Activated B cell treated with CpG ODN at 0.5 μM for 24 hours (primary cell): ENCODE results near the gene PRR20G. TPM values are rescaled to one million over a fixed set of nuclear protein-coding genes. Genes with fewer than 3 reads are reported as not detected.

ENCODE experiments used
- ATAC-seq: fragments of 200-7000 bp; cut with Tn5 transposase; one replicate; pipeline ENCODE4 v1.10.0; 2021; ENCODE audit warnings: low read depth, mild to moderate bottlenecking, moderate library complexity
- CTCF ChIA-PET: fragments of 350-600 bp; sonication (Branson Sonifier 250); formaldehyde crosslinking; loops from one replicate; lab custom pipeline; 2021; ENCODE audit warnings: antibody characterized with exemption; lab: Charles Lee
- POLR2A ChIA-PET: fragments of 350-600 bp; sonication (Branson Sonifier 250); formaldehyde crosslinking; loops from one replicate; lab custom pipeline; 2021; ENCODE audit warnings: antibody characterized with exemption; lab: Charles Lee
- DNase-seq: peaks from one replicate; pipeline ENCODE4 v3.0.0; 2022
- H3K27ac Mint-ChIP-seq: one replicate; pipeline ENCODE4 v1.8.0; 2020; ENCODE audit warnings: mixed read lengths
- H3K27me3 Mint-ChIP-seq: one replicate; pipeline ENCODE4 v1.8.0; 2021; ENCODE audit warnings: mixed read lengths
- H3K36me3 Mint-ChIP-seq: one replicate; pipeline ENCODE4 v1.8.0; 2021; ENCODE audit warnings: low read depth, mixed read lengths
- H3K4me1 Mint-ChIP-seq: one replicate; pipeline ENCODE4 v1.8.0; 2021; ENCODE audit warnings: mixed read lengths
- H3K4me3 Mint-ChIP-seq: one replicate; pipeline ENCODE4 v1.8.0; 2020; ENCODE audit warnings: mild to moderate bottlenecking, mixed read lengths
- H3K9me3 Mint-ChIP-seq: one replicate; pipeline ENCODE4 v1.8.0; 2020; ENCODE audit warnings: mixed read lengths
- intact Hi-C: fragments of 100-400 bp; cut with micrococcal nuclease; formaldehyde crosslinking; loops from one replicate; pipeline ENCODE4 v1.15.1; 2024
- total RNA-seq: library from RNA; stranded (reverse); gene quantifications from 2 replicates; pipeline ENCODE4 v1.2.3, GENCODE V29; 2022
- TF ChIP-seq, protein P1 (sequence below): fragments of 200-600 bp; IDR thresholded peaks from one replicate; pipeline ENCODE4 v1.8.0; 2022; ENCODE audit warnings: antibody characterized with exemption, mild to moderate bottlenecking

PRR20G gene
- total RNA-seq, 1 donor from 2014 or later = not detected

DNA sequence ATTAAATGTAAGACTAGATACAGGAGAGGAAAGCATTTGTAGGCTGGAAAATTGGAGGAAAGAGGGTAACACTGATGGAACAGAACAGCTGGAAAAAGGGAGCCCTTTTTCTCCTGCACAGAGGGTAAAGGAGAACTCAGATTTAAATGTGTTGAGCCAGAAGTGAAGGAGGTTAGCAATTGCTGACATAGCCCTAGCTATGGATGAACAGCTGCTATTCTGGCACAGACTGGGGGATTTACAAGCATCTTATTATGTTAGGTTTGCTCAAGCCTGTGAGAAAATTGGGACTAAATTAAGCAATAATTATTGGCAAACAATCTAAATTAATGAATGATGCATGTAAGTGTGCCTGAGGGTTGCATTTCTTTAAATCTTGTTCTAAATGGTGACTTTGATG, 40.6 kb upstream of the PRR20G start:
- intact Hi-C loops = no loop called here
- ATAC-seq (no peak), DNase-seq (no peak)
- Mint-ChIP-seq H3K4me3 (no peak overlapping the region), H3K9me3 (peaks cover 26% of the 10 kb centered on the region), H3K4me1 (no peaks in the 10 kb centered on the region), H3K27me3 (peaks cover 4% of the 10 kb centered on the region), H3K36me3 (no peaks in the 10 kb centered on the region), H3K27ac (no peak overlapping the region)
- ChIA-PET CTCF (no interaction called here), POLR2A (no interaction called here)
- TF ChIP-seq, protein P1, sequence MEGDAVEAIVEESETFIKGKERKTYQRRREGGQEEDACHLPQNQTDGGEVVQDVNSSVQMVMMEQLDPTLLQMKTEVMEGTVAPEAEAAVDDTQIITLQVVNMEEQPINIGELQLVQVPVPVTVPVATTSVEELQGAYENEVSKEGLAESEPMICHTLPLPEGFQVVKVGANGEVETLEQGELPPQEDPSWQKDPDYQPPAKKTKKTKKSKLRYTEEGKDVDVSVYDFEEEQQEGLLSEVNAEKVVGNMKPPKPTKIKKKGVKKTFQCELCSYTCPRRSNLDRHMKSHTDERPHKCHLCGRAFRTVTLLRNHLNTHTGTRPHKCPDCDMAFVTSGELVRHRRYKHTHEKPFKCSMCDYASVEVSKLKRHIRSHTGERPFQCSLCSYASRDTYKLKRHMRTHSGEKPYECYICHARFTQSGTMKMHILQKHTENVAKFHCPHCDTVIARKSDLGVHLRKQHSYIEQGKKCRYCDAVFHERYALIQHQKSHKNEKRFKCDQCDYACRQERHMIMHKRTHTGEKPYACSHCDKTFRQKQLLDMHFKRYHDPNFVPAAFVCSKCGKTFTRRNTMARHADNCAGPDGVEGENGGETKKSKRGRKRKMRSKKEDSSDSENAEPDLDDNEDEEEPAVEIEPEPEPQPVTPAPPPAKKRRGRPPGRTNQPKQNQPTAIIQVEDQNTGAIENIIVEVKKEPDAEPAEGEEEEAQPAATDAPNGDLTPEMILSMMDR = no peak

DNA sequence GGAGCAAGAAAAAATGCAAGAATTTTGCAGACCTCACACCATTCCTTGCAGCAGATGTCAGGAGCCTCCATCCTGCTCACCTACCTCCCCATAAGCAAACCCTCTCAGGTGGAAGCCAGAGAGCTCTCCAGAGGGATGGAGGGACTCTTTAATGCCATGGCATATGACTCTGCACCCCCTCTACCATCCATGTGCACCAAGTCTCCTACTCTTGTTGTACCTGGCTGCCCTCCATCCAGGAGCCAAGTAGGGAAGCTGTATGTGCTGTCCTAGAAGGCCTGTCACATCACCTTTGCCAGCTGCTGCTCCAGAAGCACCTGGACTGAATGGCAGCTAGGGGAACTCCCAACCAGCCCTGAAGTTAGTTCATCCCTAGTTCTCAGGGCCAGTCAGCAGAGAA, 38.5 kb upstream of the PRR20G start:
- H3K4me3 Mint-ChIP-seq = no peak overlapping the region
- POLR2A ChIA-PET = no interaction called here
- intact Hi-C loops = no loop called here
- peaks cover 15% of the 10 kb centered on the region for H3K9me3 Mint-ChIP-seq
- no peaks in the 10 kb centered on the region for H3K4me1 Mint-ChIP-seq
- CTCF ChIA-PET = no interaction called here
- ATAC-seq (no peak), DNase-seq (no peak)
- TF ChIP-seq, protein P1 = no peak
- H3K27me3 Mint-ChIP-seq = peaks cover 4% of the 10 kb centered on the region
- no peaks in the 10 kb centered on the region for H3K36me3 Mint-ChIP-seq
- no peak overlapping the region for H3K27ac Mint-ChIP-seq

DNA sequence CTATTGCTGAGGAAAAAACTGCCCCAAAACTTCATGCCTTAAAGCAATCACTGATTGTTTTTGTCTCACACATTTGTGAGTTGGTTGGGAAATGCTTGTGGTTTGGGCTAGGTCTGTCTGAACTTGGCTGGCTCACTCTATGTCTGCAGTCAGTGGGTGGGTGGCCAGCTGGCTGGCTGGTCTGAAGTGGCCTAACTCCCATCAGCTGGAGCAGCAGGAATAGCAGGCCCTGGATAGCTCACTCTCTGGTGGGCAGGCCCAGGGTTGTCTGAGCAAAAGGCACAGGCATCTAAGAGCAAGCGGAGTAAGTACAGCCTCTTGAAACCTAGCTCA, 37.7 kb upstream of the PRR20G start:
- Mint-ChIP-seq H3K36me3 (no peaks in the 10 kb centered on the region), H3K9me3 (peaks cover 18% of the 10 kb centered on the region)

DNA sequence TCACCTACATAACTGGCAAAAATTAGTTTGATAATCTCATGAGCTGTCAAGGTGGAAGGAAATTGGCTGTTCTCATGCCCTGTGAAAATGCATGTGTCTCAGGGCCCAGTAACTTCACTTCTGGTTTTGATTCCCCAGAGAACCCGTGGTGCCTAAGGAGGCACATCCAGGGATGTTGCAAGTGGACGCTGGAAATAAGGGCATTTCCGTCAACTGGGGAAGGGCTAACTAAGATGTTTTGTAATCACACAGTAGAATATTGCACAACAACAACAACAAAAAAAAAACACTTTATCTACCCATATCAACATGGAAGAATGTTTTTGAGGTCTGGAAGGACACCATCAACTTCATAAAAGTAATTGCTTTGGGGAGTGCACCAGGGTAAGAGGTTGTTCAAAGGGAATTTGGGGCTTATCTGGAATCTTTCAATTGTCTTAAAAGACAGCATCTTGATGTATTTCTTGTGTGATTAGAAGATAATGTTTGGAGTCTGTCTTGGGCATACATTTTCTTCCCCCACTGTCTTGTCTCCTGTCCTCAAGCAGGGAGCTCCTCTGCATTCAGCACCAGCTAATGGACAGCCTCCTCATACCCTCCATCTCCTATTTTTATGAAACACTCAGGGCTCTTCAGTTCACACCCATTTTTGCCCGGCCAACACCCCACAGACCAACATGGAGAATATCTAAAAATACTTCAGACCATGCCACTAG, 37.2 kb upstream of the PRR20G start:
- intact Hi-C loops = no loop called here
- TF ChIP-seq, protein P1 = no peak
- DNase-seq (no peak), ATAC-seq (no peak)
- ChIA-PET POLR2A (no interaction called here), CTCF (no interaction called here)
- Mint-ChIP-seq H3K4me3 (no peak overlapping the region), H3K36me3 (no peaks in the 10 kb centered on the region), H3K27ac (no peak overlapping the region), H3K27me3 (peaks cover 4% of the 10 kb centered on the region), H3K9me3 (peaks cover 13% of the 10 kb centered on the region), H3K4me1 (no peaks in the 10 kb centered on the region)

More for the DNA sequence above, 37.7 kb upstream of the PRR20G start:
- DNase-seq (no peak), ATAC-seq (no peak)
- ChIA-PET CTCF (no interaction called here), POLR2A (no interaction called here)
- H3K4me3 Mint-ChIP-seq = no peak overlapping the region
- H3K27ac Mint-ChIP-seq = no peak overlapping the region
- no peaks in the 10 kb centered on the region for H3K4me1 Mint-ChIP-seq
- TF ChIP-seq, protein P1 = no peak
- intact Hi-C loops = no loop called here
- H3K27me3 Mint-ChIP-seq = peaks cover 4% of the 10 kb centered on the region

DNA sequence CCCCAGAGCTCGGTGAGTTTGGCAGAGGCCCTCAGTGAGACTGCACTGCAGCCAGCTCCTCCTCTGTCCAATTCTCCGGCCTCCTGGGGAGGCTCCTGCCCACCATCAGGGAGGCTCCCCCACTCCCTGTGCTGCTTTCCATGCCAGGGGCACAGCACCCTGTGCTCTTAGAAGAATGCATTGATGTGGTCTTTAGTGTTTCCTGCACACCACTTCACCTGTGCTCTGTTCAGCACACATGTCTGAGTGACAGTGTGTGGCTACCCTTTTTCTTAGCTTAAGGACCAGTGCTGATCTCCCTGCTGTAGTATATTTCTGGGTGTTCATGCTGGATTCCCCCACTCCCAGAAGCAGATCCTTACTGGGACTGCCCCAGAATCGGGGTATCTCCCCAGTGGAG, 36.2 kb upstream of the PRR20G start:
- intact Hi-C loops = no loop called here
- H3K4me1 Mint-ChIP-seq = no peaks in the 10 kb centered on the region
- no peak for DNase-seq
- CTCF ChIA-PET = no interaction called here
- H3K27me3 Mint-ChIP-seq = peaks cover 4% of the 10 kb centered on the region
- peaks cover 12% of the 10 kb centered on the region for H3K9me3 Mint-ChIP-seq
- TF ChIP-seq, protein P1 = no peak
- no peak for ATAC-seq
- H3K27ac Mint-ChIP-seq = no peak overlapping the region
- no peak overlapping the region for H3K4me3 Mint-ChIP-seq
- POLR2A ChIA-PET = no interaction called here
- H3K36me3 Mint-ChIP-seq = no peaks in the 10 kb centered on the region
